ENCODE data around the gene SH3GL2. TPM values are rescaled to one million over a fixed set of nuclear protein-coding genes. Genes with fewer than 3 reads are reported as not detected.

Gene SH3GL2
- total and polyA plus RNA-seq, 2 donors (not counting 3 experiments of a cell fraction or from before 2014, with no cell fraction given) = 0.12 TPM; not detected in 1

DNA sequence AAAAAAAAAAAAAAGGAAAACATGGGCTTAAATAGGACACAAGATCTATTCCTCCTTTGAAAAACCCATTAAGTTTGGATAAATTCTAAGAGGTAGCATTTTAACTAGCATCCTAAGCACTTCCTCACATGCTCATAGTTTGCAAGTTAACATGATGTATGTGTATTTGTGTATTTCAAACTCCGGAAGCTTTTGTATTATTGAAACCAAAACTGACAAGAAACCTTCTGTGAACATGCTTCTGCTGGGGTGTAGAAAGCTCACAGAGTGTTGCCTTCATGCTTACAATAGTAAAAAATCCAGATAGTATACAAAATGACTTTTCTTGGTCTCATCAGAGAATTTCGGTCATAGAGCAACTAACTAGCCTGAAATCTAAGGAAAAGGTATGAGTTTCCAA lies 103.8 kb downstream of the SH3GL2 start:
- dilution Hi-C loops (cut with MboI; ENCODE audit: extremely low pct_ligation_motif_present, low sequenced_read_pairs) (no loop called here), intact Hi-C loops (cut with micrococcal nuclease) (no loop called here)
- H3K4me1 ChIP-seq (ENCODE audit: control insufficient read depth, extremely low read depth, insufficient read depth, low read length) = no peaks in the 10 kb centered on the region
- H3K4me2 ChIP-seq (ENCODE audit: insufficient read depth, low read length) = no peak overlapping the region
- TF ChIP-seq, protein P1, sequence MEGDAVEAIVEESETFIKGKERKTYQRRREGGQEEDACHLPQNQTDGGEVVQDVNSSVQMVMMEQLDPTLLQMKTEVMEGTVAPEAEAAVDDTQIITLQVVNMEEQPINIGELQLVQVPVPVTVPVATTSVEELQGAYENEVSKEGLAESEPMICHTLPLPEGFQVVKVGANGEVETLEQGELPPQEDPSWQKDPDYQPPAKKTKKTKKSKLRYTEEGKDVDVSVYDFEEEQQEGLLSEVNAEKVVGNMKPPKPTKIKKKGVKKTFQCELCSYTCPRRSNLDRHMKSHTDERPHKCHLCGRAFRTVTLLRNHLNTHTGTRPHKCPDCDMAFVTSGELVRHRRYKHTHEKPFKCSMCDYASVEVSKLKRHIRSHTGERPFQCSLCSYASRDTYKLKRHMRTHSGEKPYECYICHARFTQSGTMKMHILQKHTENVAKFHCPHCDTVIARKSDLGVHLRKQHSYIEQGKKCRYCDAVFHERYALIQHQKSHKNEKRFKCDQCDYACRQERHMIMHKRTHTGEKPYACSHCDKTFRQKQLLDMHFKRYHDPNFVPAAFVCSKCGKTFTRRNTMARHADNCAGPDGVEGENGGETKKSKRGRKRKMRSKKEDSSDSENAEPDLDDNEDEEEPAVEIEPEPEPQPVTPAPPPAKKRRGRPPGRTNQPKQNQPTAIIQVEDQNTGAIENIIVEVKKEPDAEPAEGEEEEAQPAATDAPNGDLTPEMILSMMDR (IDR thresholded peaks at IDR 0.05; ENCODE audit: extremely low read depth in 1 of 2, insufficient read depth in 1 of 2, low read depth in 1 of 2, low read length in 2 of 2) = no peak
- TF ChIP-seq MAX (IDR thresholded peaks at IDR 0.05; ENCODE audit: insufficient read depth, insufficient read length) (no peak), POLR2A (IDR thresholded peaks at IDR 0.05; ENCODE audit: low read depth, low read length) (no peak), POLR2AphosphoS5 (IDR thresholded peaks at IDR 0.05; ENCODE audit: insufficient read depth, low read depth, low read length) (no peak), JUN (IDR thresholded peaks at IDR 0.05; ENCODE audit: borderline replicate concordance, insufficient read depth, insufficient read length, low read depth) (no peak), FOS (IDR thresholded peaks at IDR 0.05; ENCODE audit: borderline replicate concordance, insufficient read depth, low read length) (no peak), GATA2 (IDR thresholded peaks at IDR 0.05; ENCODE audit: insufficient read depth, insufficient read length, low read depth, low read length) (no peak), EZH2 (IDR thresholded peaks at IDR 0.05; ENCODE audit: borderline replicate concordance, low read depth, low read length, severe bottlenecking) (no peak), MYC (IDR thresholded peaks at IDR 0.05; ENCODE audit: low read depth, low read length) (no peak)
- H2AFZ ChIP-seq (ENCODE audit: low read depth, low read length) = no peak overlapping the region
- H4K20me1 ChIP-seq (replicated peaks; ENCODE audit: control insufficient read depth, extremely low read depth, insufficient read depth, low read length) = no peaks in the 10 kb centered on the region
- CTCF ChIA-PET = no interaction called here
- H3K9ac ChIP-seq (replicated peaks; ENCODE audit: extremely low read depth, insufficient read depth, low read length) = no peak overlapping the region
- H3K36me3 ChIP-seq (ENCODE audit: control insufficient read depth in 2 of 2, extremely low read depth in 1 of 2, insufficient read depth in 2 of 2, low read length in 2 of 2) = no peaks in the 10 kb centered on the region
- BruUV-seq (replicated peaks) = no TSS peak
- POLR2A ChIA-PET = no interaction called here
- H3K27me3 ChIP-seq (ENCODE audit: control insufficient read depth in 2 of 2, insufficient read depth in 2 of 2, low read length in 2 of 2) = no peaks in the 10 kb centered on the region
- DNase-seq (ENCODE audit: low read depth, low spot score) (no peak), FAIRE-seq (no peak)
- H3K79me2 ChIP-seq (ENCODE audit: control insufficient read depth, insufficient read depth, low read length) = no peaks in the 10 kb centered on the region
- H3K4me3 ChIP-seq (replicated peaks in 1 of 3; ENCODE audit: insufficient read depth in 1 of 3, low read depth in 1 of 3, low read length in 3 of 3) = no peak overlapping the region
- no peaks in the 10 kb centered on the region for H3K9me1 ChIP-seq (replicated peaks; ENCODE audit: control insufficient read depth, extremely low read depth, insufficient read depth, low read length)
- no peak overlapping the region for H3K27ac ChIP-seq (ENCODE audit: insufficient read depth, low read depth, low read length)
- H3K9me3 ChIP-seq (replicated peaks; ENCODE audit: control insufficient read depth, insufficient read depth, low read length) = no peaks in the 10 kb centered on the region
